HepG2 (cell line): Measurements from ENCODE around the gene E2F1. TPM values are rescaled to one million over a fixed set of nuclear protein-coding genes. Genes with fewer than 3 reads are reported as not detected.

Experiments used
- ATF2 ChIP-seq: sonication (generic); formaldehyde crosslinking; IDR thresholded peaks from 2 replicates; pipeline ENCODE4 v1.4.0; 2020; ENCODE audit warnings: missing genetic modification reagents
- BRCA1 ChIP-seq: sonication (generic); formaldehyde crosslinking; IDR thresholded peaks from 2 replicates; pipeline ENCODE4 v1.4.0; 2020; ENCODE audit warnings: missing genetic modification reagents
- HINFP ChIP-seq: sonication (generic); formaldehyde crosslinking; IDR thresholded peaks from 2 replicates; pipeline ENCODE4 v1.4.0; 2020; ENCODE audit warnings: low read depth, mild to moderate bottlenecking, missing genetic modification reagents
- JDP2 ChIP-seq: sonication (generic); formaldehyde crosslinking; IDR thresholded peaks from 2 replicates; pipeline ENCODE4 v1.8.1; 2022; ENCODE audit warnings: missing genetic modification reagents, borderline replicate concordance
- MAFF ChIP-seq: IDR thresholded peaks from 2 replicates; pipeline ENCODE4 v1.6.1; 2011; ENCODE audit warnings: low read depth, low read length, improper control_type of control experiment
- NRL ChIP-seq: sonication (generic); formaldehyde crosslinking; IDR thresholded peaks from 2 replicates; pipeline ENCODE4 v1.5.0; 2020; ENCODE audit warnings: missing genetic modification reagents, mild to moderate bottlenecking, moderate library complexity, borderline replicate concordance
- PAF1 ChIP-seq: IDR thresholded peaks from 2 replicates; pipeline ENCODE4 v1.6.1; 2016; ENCODE audit warnings: missing genetic modification reagents, missing compliant biosample characterization
- PBX3 ChIP-seq: sonication (generic); formaldehyde crosslinking; IDR thresholded peaks from 2 replicates; pipeline ENCODE4 v1.8.1; 2023; ENCODE audit warnings: missing genetic modification reagents, inconsistent platforms, borderline replicate concordance
- POGZ ChIP-seq: sonication (generic); formaldehyde crosslinking; IDR thresholded peaks from 2 replicates; pipeline ENCODE4 v1.4.0; 2020; ENCODE audit warnings: mild to moderate bottlenecking, missing genetic modification reagents
- TAF1 ChIP-seq: sonication (generic); formaldehyde crosslinking; IDR thresholded peaks from 2 replicates; pipeline ENCODE4 v1.4.0; 2020; ENCODE audit warnings: missing genetic modification reagents
- TAF15 ChIP-seq: fragments of 200-400 bp; formaldehyde crosslinking; IDR thresholded peaks from one replicate; pipeline ENCODE4 v1.6.1; 2018; ENCODE audit warnings: mild to moderate bottlenecking, low read depth, low read length; ENCODE audit not compliant: poor library complexity, severe bottlenecking
- ZFP90 ChIP-seq: sonication (generic); formaldehyde crosslinking; IDR thresholded peaks from 2 replicates; pipeline ENCODE4 v1.8.0; 2022; ENCODE audit warnings: missing genetic modification reagents, mild to moderate bottlenecking, inconsistent platforms, borderline replicate concordance
- ZNF407 ChIP-seq: sonication (generic); formaldehyde crosslinking; IDR thresholded peaks from one replicate; pipeline ENCODE4 v1.5.1; 2020; ENCODE audit warnings: mild to moderate bottlenecking, missing genetic modification reagents; ENCODE audit errors: not compliant biosample characterization
- ZNF652 ChIP-seq: IDR thresholded peaks from 2 replicates; pipeline ENCODE4 v1.6.1; 2016; ENCODE audit warnings: low read depth, borderline replicate concordance
- polyA plus RNA-seq, 8 experiments: library from polyadenylated mRNA; depleted of rRNA in 3 of 8; stranded (reverse) in 7 of 8; unstranded in 1 of 8; fragments of >200 nt; fragmentation: Illumina TruSeq in 4 of 8; extraction: Trizol in 4 of 8; gene quantifications; 2 replicates each; pipeline versions ENCODE4 v1.2.1 to v1.2.3, GENCODE V29; 2011 to 2016; ENCODE audit warnings: low read depth in 4 of 8, missing spikeins in 1 of 8, mixed read lengths in 1 of 8; ENCODE audit not compliant: insufficient read depth in 1 of 8
- total RNA-seq, 5 experiments: library from RNA; depleted of rRNA; stranded (reverse); fragments of >200 nt; fragmentation: Illumina TruSeq; extraction: Trizol; gene quantifications; 2 replicates each; pipeline ENCODE4 v1.2.3, GENCODE V29; 2016; ENCODE audit warnings: low read depth in 1 of 5

The E2F1 gene
- total and polyA plus RNA-seq, 2 of the 13 experiments (the other 11 are each of a cell fraction or from before 2014, with no cell fraction given): 25.5 to 39.4 TPM

GRCh38 chr20:33732166-33732970 lies 46.2 kb upstream of the E2F1 start (continued):
- TF ChIP-seq BRCA1 (CRISPR knock-in tag) (no peak), PBX3 (CRISPR knock-in tag) (no peak; the same call in 1 of the 2 replicates), ZNF652 (CRISPR knock-in tag) (0 out of 2 replicates have a peak, but pooled peaks have one; percentile 6), ZNF407 (peak; percentile 53), PAF1 (CRISPR knock-in tag) (no peak), HINFP (CRISPR knock-in tag) (no peak), JDP2 (CRISPR knock-in tag) (peak; percentile 21; the same call in 1 of the 2 replicates), ATF2 (CRISPR knock-in tag) (0 out of 2 replicates have a peak, but pooled peaks have one; percentile 11), TAF15 (peak; percentile 97), POGZ (CRISPR knock-in tag) (peak; percentile 62), MAFF (no peak), NRL (CRISPR knock-in tag) (peak; percentile 98), ZFP90 (CRISPR knock-in tag) (no peak), TAF1 (CRISPR knock-in tag) (peak; percentile 50)
